ENCODE results near the gene SLC4A4.

DNA sequence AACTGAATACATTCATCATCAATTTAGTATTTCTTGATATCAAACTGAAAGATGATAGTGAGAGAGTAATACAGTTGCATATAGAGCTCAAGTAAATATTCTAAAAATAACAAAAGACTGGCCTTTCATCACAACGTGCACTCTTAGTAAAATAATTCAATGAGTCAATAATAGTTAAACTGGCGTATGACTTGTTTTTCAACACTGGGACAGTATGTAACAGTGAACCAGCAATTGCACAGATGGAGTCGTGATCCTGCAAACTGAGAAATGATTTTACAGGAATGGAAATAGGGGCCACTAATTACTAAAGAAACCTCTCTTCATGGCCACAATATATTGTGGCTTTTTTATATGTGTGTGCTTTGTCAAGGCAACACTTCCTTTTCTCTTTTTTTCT lies 137.4 kb downstream of the SLC4A4 start:
- TF ChIP-seq, protein P1, sequence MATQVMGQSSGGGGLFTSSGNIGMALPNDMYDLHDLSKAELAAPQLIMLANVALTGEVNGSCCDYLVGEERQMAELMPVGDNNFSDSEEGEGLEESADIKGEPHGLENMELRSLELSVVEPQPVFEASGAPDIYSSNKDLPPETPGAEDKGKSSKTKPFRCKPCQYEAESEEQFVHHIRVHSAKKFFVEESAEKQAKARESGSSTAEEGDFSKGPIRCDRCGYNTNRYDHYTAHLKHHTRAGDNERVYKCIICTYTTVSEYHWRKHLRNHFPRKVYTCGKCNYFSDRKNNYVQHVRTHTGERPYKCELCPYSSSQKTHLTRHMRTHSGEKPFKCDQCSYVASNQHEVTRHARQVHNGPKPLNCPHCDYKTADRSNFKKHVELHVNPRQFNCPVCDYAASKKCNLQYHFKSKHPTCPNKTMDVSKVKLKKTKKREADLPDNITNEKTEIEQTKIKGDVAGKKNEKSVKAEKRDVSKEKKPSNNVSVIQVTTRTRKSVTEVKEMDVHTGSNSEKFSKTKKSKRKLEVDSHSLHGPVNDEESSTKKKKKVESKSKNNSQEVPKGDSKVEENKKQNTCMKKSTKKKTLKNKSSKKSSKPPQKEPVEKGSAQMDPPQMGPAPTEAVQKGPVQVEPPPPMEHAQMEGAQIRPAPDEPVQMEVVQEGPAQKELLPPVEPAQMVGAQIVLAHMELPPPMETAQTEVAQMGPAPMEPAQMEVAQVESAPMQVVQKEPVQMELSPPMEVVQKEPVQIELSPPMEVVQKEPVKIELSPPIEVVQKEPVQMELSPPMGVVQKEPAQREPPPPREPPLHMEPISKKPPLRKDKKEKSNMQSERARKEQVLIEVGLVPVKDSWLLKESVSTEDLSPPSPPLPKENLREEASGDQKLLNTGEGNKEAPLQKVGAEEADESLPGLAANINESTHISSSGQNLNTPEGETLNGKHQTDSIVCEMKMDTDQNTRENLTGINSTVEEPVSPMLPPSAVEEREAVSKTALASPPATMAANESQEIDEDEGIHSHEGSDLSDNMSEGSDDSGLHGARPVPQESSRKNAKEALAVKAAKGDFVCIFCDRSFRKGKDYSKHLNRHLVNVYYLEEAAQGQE (IDR thresholded peaks at IDR 0.05; ENCODE audit: low read depth) = no peak
- no peak for TF ChIP-seq EP300 (IDR thresholded peaks at IDR 0.05; ENCODE audit: borderline replicate concordance)
- TF ChIP-seq FOXM1 (IDR thresholded peaks at IDR 0.05; ENCODE audit: borderline replicate concordance, low read depth) = no peak
- TF ChIP-seq, protein P2, sequence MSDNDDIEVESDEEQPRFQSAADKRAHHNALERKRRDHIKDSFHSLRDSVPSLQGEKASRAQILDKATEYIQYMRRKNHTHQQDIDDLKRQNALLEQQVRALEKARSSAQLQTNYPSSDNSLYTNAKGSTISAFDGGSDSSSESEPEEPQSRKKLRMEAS (IDR thresholded peaks at IDR 0.05) = no peak
- no peak for TF ChIP-seq CEBPB (IDR thresholded peaks at IDR 0.05)
- no peak for TF ChIP-seq YY1 (IDR thresholded peaks at IDR 0.05; ENCODE audit: low read depth)
- no peak for TF ChIP-seq NFIC (IDR thresholded peaks at IDR 0.05)
